ENCODE measurements around the gene FAM107B.

FAM107B gene

GRCh38 chr10:14543046-14543903, 231.4 kb downstream of the FAM107B start:
- H3K9me3 ChIP-seq (ENCODE audit: control insufficient read depth, insufficient read depth, low read depth, low read length): no peaks in the 10 kb centered on the region
- no peak overlapping the region for H3K4me3 ChIP-seq (ENCODE audit: low read depth, low read length)
- no peak overlapping the region for H3K27ac ChIP-seq (ENCODE audit: extremely low read depth, low read depth, low read length)
- no peaks in the 10 kb centered on the region for H3K4me1 ChIP-seq (ENCODE audit: control insufficient read depth, insufficient read depth, low read length)
- TF ChIP-seq ZNF677 (tag by site-specific recombination; IDR thresholded peaks at IDR 0.05) (no peak), CTCF (tag by site-specific recombination; IDR thresholded peaks at IDR 0.05) (0 out of 2 replicates have a peak, but pooled peaks have one; percentile 9)
- CTCF ChIA-PET: interaction anchor here (0.6 kb wide), 1 partner anchor 11 kb away, joined by 4 read pairs; no protein-coding TSS in a partner anchor
- H3K36me3 ChIP-seq (ENCODE audit: control insufficient read depth in 2 of 2, insufficient read depth in 1 of 2, low read length in 2 of 2): no peaks in the 10 kb centered on the region
- POLR2A ChIA-PET: interaction anchor here (0.7 kb wide), 1 partner anchor 334 kb away, joined by 3 read pairs; no protein-coding TSS in a partner anchor

GRCh38 chr10:14541379-14541778, 233.3 kb downstream of the FAM107B start:
- H3K9me3 ChIP-seq (ENCODE audit: control insufficient read depth, insufficient read depth, low read depth, low read length): no peaks in the 10 kb centered on the region
- no peak overlapping the region for H3K4me3 ChIP-seq (ENCODE audit: low read depth, low read length)
- no peak overlapping the region for H3K27ac ChIP-seq (ENCODE audit: extremely low read depth, low read depth, low read length)
- POLR2A ChIA-PET: no interaction called here
- no peaks in the 10 kb centered on the region for H3K36me3 ChIP-seq (ENCODE audit: control insufficient read depth in 2 of 2, insufficient read depth in 1 of 2, low read length in 2 of 2)
- no peaks in the 10 kb centered on the region for H3K4me1 ChIP-seq (ENCODE audit: control insufficient read depth, insufficient read depth, low read length)
- peak; percentile 62 for TF ChIP-seq ZIC2 (tag by site-specific recombination; IDR thresholded peaks at IDR 0.05)
- no peak for TF ChIP-seq ZNF354C (tag by site-specific recombination; IDR thresholded peaks at IDR 0.05; ENCODE audit: borderline replicate concordance, low read depth)
- CTCF ChIA-PET: no interaction called here

GRCh38 chr10:14540611-14541010, 234.1 kb downstream of the FAM107B start:
- H3K4me1 ChIP-seq (ENCODE audit: control insufficient read depth, insufficient read depth, low read length): no peaks in the 10 kb centered on the region
- no peak overlapping the region for H3K4me3 ChIP-seq (ENCODE audit: low read depth, low read length)
- H3K27ac ChIP-seq (ENCODE audit: extremely low read depth, low read depth, low read length): no peak overlapping the region
- no peaks in the 10 kb centered on the region for H3K36me3 ChIP-seq (ENCODE audit: control insufficient read depth in 2 of 2, insufficient read depth in 1 of 2, low read length in 2 of 2)
- POLR2A ChIA-PET: no interaction called here
- no peaks in the 10 kb centered on the region for H3K9me3 ChIP-seq (ENCODE audit: control insufficient read depth, insufficient read depth, low read depth, low read length)
- TF ChIP-seq ZNF202 (tag by site-specific recombination; IDR thresholded peaks at IDR 0.05; ENCODE audit: borderline replicate concordance) (no peak), ZNF629 (tag by site-specific recombination; IDR thresholded peaks at IDR 0.05) (no peak), ZNF174 (tag by site-specific recombination; IDR thresholded peaks at IDR 0.05) (no peak), SCRT1 (tag by site-specific recombination; IDR thresholded peaks at IDR 0.05; ENCODE audit: borderline replicate concordance) (peak; percentile 73), ZNF404 (tag by site-specific recombination; IDR thresholded peaks at IDR 0.05) (no peak), GLIS1 (tag by site-specific recombination; IDR thresholded peaks at IDR 0.05) (no peak), ZBTB26 (tag by site-specific recombination; optimal IDR thresholded peaks at IDR 0.05) (no peak), PATZ1 (tag by site-specific recombination; IDR thresholded peaks at IDR 0.05) (no peak), EGR2 (tag by site-specific recombination; IDR thresholded peaks at IDR 0.05; ENCODE audit: low read depth) (no peak), ZNF660 (tag by site-specific recombination; IDR thresholded peaks at IDR 0.05) (no peak), SCRT2 (tag by site-specific recombination; IDR thresholded peaks at IDR 0.05) (peak; percentile 91)
- CTCF ChIA-PET: interaction anchor here (0.7 to 1.4 kb wide), 2 partner anchors 11 to 282 kb away, joined by 3 to 5 read pairs; no protein-coding TSS in a partner anchor

Data from HEK293 (cell line).